Omental fat pad (tissue), 4 donors: ENCODE data around the gene GNAO1. TPM values are rescaled to one million over a fixed set of nuclear protein-coding genes. Genes with fewer than 3 reads are reported as not detected.
"Not testable (repeated sequence)": the region's sequence is repeated elsewhere in the genome, so short reads cannot be mapped to it uniquely, and the experiment has no call there.

Source experiments
- ATAC-seq: fragments of 150-250 bp; one replicate; pipeline ENCODE4 v1.9.1; 2016; ENCODE audit warnings: mild to moderate bottlenecking, moderate library complexity; ENCODE audit not compliant: low FRiP score
- DNase-seq: peaks from one replicate; pipeline ENCODE4 v3.0.0-alpha.2; 2019; ENCODE audit warnings: low spot score
- total RNA-seq, 4 donors: library from RNA; depleted of rRNA; stranded (reverse); fragments of >200 nt; gene quantifications; one replicate each; pipeline ENCODE4 v1.1.0, GENCODE V29; 2016
- TF ChIP-seq, protein P1 (sequence below), 3 donors: fragments of 450-650 bp; IDR thresholded peaks; one replicate each; pipeline ENCODE4 v1.5.1; 2016 to 2017; ENCODE audit warnings: antibody characterized with exemption in 3 of 3, mild to moderate bottlenecking in 3 of 3, moderate library complexity in 2 of 3

The GNAO1 gene
- total RNA-seq, 4 donors from 2014 or later = 1.4 to 2.6 (median 2.3) TPM

DNA sequence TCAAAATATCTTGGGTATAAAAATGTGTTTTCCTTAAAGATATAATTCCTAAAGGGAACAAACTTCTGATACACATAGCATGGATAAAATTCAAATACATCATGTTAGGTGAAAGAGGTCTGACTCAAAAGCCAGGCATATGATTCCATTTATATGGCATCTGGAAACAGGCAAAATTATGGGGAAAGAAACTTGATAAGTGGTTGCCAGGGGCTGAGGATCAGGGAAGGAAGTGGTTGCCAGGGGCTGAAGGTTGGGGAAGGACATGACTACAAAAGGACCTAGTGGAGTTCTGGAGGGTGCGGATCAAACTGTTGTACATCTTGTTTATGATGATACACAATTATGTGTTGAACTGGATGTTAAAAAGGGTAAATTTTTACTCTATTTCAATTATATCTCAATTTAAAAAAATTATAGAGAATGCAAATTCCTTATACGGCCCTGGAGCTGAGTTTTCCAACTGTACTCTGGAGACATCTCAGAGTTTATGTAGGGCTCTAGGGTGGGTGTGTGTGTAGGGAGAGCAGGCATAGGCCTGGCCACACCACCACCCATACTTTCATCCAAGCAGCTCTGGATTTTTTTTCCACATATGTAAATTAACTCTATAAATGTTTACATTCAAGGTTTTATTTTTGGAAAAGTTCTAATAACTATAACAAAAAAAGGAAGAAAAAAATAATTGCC lies 179.0 kb downstream of the GNAO1 start:
- TF ChIP-seq, protein P1, sequence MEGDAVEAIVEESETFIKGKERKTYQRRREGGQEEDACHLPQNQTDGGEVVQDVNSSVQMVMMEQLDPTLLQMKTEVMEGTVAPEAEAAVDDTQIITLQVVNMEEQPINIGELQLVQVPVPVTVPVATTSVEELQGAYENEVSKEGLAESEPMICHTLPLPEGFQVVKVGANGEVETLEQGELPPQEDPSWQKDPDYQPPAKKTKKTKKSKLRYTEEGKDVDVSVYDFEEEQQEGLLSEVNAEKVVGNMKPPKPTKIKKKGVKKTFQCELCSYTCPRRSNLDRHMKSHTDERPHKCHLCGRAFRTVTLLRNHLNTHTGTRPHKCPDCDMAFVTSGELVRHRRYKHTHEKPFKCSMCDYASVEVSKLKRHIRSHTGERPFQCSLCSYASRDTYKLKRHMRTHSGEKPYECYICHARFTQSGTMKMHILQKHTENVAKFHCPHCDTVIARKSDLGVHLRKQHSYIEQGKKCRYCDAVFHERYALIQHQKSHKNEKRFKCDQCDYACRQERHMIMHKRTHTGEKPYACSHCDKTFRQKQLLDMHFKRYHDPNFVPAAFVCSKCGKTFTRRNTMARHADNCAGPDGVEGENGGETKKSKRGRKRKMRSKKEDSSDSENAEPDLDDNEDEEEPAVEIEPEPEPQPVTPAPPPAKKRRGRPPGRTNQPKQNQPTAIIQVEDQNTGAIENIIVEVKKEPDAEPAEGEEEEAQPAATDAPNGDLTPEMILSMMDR (IDR thresholded peaks at IDR 0.05) = no peak
- ATAC-seq = no peak
- DNase-seq = no peak

DNA sequence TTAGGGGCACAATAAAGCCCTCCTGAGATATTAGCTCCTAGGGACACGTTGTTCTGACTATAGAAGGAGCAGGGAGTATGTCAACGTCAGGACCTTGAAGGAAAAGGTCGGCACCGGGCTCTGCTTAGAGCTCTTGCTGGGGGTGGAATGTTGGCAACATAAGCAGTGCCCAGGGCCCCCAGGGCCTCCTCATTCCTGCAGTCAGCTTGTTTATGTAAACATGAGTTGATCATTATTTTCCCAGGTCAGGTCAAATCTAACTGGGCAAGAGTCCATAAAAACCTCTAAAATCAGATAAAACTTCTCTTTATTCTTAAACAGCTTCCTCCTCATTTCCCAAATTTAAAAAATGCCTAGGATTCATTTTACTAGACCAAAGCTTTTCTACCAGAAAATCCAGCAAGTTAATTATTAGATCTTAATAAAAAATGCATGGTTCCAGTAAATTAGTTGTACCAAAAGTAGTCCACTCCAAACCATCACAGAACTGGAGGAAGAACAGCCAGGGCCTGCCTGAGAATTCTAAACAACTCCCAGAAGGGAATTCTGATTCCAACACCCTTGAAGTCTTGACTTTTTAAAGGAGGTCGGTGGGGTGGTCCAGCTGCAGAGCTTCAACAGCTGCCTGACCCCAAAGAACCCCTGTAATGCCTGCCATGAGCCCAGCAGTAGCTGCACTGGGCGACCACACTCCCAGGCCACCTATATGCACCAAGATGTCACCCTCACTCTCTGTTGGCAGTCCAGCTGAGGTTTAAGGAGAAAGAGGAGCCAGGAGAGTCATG lies 179.8 kb downstream of the GNAO1 start:
- TF ChIP-seq, protein P1 (IDR thresholded peaks at IDR 0.05) = no peak
- no peak for ATAC-seq
- DNase-seq = no peak

DNA sequence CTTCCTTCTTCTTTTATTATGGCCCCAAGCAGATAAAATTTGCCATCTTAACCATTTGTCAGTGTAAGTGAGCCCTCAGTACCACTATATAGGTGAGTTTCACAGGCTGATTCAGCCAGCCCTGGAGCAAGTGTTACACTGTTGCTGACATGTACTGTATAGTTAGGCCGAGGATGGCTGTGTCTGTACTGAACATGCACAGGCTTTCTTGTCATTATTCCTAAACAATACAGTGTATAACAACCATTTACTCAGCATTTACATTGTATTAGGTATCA lies 180.3 kb downstream of the GNAO1 start:
- ATAC-seq = no peak
- DNase-seq = no peak
- TF ChIP-seq, protein P1 (IDR thresholded peaks at IDR 0.05) = no peak

DNA sequence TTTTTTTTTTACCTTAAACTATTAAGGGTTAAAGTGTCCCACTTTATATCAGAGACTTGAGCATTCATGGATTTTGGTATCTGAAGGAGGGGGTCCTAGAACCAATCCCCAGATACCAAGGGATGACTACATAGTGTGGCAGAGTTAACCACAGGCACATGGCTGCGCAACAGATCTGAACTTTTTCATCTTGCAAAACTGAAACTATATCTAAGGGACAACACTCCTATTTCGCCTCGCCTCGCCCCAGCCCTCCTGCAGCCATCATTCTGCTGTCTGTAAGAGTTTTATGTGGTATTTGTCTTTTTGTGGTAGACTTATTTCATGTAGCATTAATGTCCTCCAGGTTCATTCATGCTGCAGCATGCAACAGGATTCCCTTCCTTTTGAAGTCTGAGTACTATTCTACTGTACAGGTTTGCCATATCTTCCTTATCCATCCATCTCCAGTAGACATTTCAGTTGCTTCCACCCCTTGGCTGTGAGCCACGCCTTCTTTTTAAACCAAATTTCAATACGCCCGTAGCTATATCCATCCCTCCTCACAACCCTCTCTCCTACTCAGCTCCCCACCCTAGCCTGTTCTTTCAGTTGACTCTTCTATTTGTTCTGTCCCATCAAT lies 180.8 kb downstream of the GNAO1 start:
- DNase-seq (no peak), ATAC-seq (no peak)
- TF ChIP-seq, protein P1 (IDR thresholded peaks at IDR 0.05) = no peak

DNA sequence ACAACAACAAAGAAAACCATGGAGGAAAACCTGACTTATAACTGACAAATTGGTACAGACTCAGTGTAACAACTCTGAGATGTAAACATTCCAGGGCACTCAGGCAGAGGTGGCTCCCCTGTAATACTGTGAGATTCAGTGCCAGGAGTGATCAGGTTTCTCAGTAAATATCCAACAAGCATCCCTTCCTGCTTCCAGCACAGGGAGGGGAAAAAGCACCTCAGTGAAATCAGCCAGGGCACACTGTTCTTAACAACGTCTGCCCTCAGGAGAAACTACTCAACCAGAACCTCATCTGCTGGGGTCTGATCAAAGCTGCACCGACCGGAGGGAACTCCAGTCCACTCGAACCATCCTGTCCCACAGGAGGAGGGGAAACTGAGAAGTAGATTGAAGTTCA lies 181.7 kb downstream of the GNAO1 start:
- TF ChIP-seq, protein P1 (IDR thresholded peaks at IDR 0.05) = no peak
- no peak for DNase-seq
- ATAC-seq = no peak

DNA sequence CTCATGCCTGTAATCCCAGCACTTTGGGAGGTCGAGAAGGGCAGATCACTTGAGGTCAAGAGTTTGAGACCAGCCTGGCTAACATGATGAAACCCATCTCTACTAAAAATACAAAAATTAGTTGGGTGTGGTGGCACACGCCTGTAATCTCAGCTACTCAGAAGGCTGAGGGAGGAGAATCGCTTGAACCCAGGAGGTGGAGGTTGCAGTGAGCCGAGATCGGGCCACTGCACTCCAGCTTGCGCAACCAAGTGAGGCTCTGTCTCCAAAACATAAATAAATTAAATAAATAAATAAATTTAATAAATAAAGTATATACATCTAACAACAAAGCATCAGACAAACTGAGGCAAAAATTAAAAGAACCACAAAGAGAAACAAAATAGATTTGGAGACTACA lies 184.5 kb downstream of the GNAO1 start:
- not testable (repeated sequence) for ATAC-seq, DNase-seq

DNA sequence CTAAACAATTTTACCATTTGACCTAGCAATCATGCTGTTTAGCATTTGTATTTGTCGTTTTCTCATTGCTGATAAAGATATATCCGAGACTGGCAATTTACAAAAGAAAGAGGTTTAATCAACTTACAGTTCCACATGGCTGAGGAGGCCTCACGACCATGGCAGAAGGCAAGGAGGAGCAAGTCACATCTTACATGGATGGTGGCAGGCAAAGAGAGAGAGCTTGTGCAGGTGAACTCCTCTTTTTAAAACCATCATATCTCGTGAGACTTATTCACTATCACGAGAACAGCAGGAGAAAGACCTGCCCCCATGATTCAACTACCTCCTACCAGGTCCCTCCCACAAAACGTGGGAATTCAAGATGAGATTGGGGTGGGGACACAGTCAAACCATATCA lies 187.8 kb downstream of the GNAO1 start:
- not testable (repeated sequence) for DNase-seq, ATAC-seq

DNA sequence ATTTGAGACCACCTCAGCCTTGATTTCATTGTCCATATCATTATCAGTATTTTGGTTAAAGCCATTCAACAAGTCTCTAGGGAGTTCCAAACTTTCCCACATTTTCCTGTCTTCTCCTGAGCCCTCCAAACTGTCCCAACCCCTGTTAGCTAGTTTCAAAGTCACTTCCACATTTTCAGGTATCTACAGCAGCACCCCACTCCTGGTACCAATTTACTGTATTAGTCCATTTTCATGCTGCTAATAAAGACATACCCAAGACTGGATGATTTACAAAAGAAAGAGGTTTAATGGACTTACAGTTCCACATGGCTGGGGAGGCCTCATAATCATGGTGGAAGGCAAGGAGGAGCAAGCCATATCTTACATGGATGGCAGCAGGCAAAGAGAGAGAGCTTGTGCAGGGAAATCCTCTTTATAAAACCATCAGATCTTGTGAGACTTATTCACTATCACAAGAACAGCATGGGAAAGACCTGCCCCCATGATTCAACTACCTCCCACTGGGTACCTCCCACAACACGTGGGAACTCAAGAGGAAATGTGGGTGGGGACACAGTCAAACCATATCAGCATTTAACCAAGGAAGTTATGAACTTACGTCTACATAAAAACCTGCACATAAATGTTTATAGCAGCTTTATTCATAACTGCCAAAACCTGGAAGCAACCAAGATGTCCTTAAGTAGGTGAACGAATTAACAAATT lies 189.6 kb downstream of the GNAO1 start:
- not testable (repeated sequence) for ATAC-seq, DNase-seq
